BLaER1 (cell line): Measurements from ENCODE around the gene ABCG8.

ENCODE experiments used
- H3K27ac ChIP-seq: shearing (Covaris generic); formaldehyde crosslinking; 2 replicates; pipeline ENCODE4 v1.8.1; 2022
- H3K27me3 ChIP-seq: shearing (Covaris generic); formaldehyde crosslinking; 2 replicates; pipeline ENCODE4 v1.8.1; 2022
- H3K36me3 ChIP-seq: shearing (Covaris generic); formaldehyde crosslinking; 2 replicates; pipeline ENCODE4 v1.8.1; 2022
- H3K4me1 ChIP-seq: shearing (Covaris generic); formaldehyde crosslinking; 2 replicates; pipeline ENCODE4 v1.8.1; 2022
- H3K4me2 ChIP-seq: shearing (Covaris generic); formaldehyde crosslinking; 2 replicates; pipeline ENCODE4 v1.8.1; 2022
- H3K4me3 ChIP-seq: shearing (Covaris generic); formaldehyde crosslinking; 2 replicates; pipeline ENCODE4 v1.8.1; 2022
- H3K9ac ChIP-seq: shearing (Covaris generic); formaldehyde crosslinking; 2 replicates; pipeline ENCODE4 v1.8.1; 2022
- H3K9me3 ChIP-seq: shearing (Covaris generic); formaldehyde crosslinking; 2 replicates; pipeline ENCODE4 v1.8.1; 2022
- H4K20me1 ChIP-seq: shearing (Covaris generic); formaldehyde crosslinking; 2 replicates; pipeline ENCODE4 v1.8.1; 2022
- Cebpa-rat ChIP-seq: shearing (Covaris generic); IDR thresholded peaks from 2 replicates; pipeline ENCODE4 v1.8.1; 2022

ABCG8 gene

DNA sequence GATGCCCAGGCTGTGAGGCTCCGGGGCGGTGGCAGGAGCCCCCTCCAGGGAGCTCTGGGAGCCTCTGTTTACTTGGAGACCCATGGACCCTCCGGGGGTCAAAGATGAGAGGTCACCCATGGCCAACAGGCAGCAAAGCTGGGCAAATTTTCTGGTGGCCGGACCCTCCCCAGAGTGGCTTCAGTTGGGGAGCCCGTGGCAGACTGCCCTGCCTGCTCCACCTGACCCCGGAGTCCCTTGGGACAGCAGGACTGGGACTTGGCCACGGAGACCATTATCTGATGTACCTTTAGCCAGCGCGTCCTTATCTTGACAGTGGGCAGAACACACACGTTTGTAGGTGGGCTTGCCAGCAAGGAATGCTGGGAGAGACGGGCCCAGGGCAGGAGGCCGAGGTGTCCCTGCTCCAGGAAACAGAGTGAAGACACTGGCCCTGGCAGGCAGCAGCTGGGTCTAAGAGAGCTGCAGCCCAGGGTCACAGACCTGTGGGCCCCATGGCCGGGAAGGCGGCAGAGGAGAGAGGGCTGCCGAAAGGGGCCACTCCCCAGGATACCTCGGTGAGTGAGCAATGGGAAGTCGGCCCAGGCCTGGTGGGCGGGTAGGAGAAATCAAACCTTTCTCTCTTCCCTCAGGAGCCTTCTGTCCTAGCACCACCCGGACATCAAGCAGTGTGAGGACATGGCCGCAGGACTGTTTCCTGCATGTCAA lies at the start of gene ABCG8, which contains the start of gene ABCG5:
ABCG8 (plus strand) TSS at position 412 of the 708 bp plus-strand sequence; CDS start at position 495, 83 bp downstream.
ABCG5 (minus strand) TSS at position 280 of the 708 bp plus-strand sequence; CDS start at position 120, 160 bp downstream.
- no peak within 1 kb of the TSS for H3K4me2 ChIP-seq
- no peaks in the 10 kb centered on the region for H3K27me3 ChIP-seq
- H3K9ac ChIP-seq: no peak within 1 kb of the TSS
- H3K27ac ChIP-seq: no peak within 1 kb of the TSS
- no peak within 1 kb of the TSS for H3K4me3 ChIP-seq
- no peaks in the 10 kb centered on the region for H3K9me3 ChIP-seq
- H3K36me3 ChIP-seq: no peaks in the 10 kb centered on the region
- H4K20me1 ChIP-seq: no peaks in the 10 kb centered on the region
- H3K4me1 ChIP-seq: no peaks in the 10 kb centered on the region
- no peak for TF ChIP-seq Cebpa-rat

DNA sequence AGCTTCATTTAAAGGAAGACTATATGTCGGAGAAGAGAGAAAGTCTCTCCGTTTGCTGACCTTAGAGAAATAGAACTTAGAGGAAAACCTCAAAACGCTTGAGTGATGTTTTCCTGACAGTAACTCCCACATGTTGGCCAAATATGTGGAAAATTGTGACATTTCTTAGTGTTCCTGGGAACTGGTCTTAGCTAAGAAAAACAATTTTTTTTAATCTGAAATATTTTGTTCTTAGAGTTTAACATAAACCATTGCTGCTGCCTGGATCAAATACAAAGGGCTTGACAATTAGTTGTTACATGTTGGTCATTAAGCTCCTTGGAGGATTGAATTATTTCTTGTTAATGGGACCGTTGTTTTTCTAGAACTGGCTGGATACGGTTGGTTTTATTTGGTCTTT lies 48.6 kb upstream of the ABCG8 start:
- no peak overlapping the region for H3K4me3 ChIP-seq

GRCh38 chr2:43791035-43791765 lies 47.6 kb upstream of the ABCG8 start:
- Histone ChIP-seq H3K9me3 (no peaks in the 10 kb centered on the region), H3K27me3 (no peaks in the 10 kb centered on the region), H3K27ac (no peak overlapping the region), H3K9ac (no peak overlapping the region), H3K4me1 (no peaks in the 10 kb centered on the region), H3K4me3 (no peak overlapping the region), H3K4me2 (no peak overlapping the region), H3K36me3 (peaks cover 11% of the 10 kb centered on the region; the same call in 1 of the 2 replicates), H4K20me1 (no peaks in the 10 kb centered on the region)
- no peak for TF ChIP-seq Cebpa-rat

More for the DNA sequence above, 48.6 kb upstream of the ABCG8 start:
- H3K27ac ChIP-seq: no peak overlapping the region
- no peak overlapping the region for H3K4me2 ChIP-seq
- no peak for TF ChIP-seq Cebpa-rat
- H3K36me3 ChIP-seq: peaks cover 11% of the 10 kb centered on the region; the same call in 1 of the 2 replicates
- no peaks in the 10 kb centered on the region for H3K27me3 ChIP-seq
- H3K9ac ChIP-seq: no peak overlapping the region
- H4K20me1 ChIP-seq: no peaks in the 10 kb centered on the region
- H3K4me1 ChIP-seq: no peaks in the 10 kb centered on the region
- no peaks in the 10 kb centered on the region for H3K9me3 ChIP-seq

DNA sequence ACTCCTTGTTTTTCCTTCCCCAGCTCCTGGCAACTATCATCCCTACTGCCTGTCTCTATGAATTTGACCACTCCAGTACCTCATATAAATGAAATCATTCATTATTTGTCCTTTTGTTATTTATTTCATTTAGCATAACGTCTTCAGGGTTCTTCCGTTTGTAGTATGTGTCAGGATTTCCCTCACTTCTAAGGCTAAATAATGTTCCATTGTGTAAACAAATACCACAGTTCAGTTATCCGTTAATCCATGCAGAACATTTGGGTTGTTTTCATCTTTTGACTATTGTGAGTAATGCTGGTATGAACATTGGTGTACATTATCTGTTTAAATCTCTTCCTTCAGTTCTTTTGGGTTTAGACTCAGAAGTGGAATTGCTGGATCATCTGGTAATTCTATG lies 46.1 kb upstream of the ABCG8 start:
- no peaks in the 10 kb centered on the region for H3K4me1 ChIP-seq
- TF ChIP-seq Cebpa-rat: no peak
- H3K4me2 ChIP-seq: no peak overlapping the region
- H4K20me1 ChIP-seq: no peaks in the 10 kb centered on the region
- H3K4me3 ChIP-seq: no peak overlapping the region
- no peak overlapping the region for H3K9ac ChIP-seq
- H3K27me3 ChIP-seq: no peaks in the 10 kb centered on the region
- no peak overlapping the region for H3K27ac ChIP-seq
- peaks cover 8% of the 10 kb centered on the region; the same call in 1 of the 2 replicates for H3K36me3 ChIP-seq
- H3K9me3 ChIP-seq: no peaks in the 10 kb centered on the region

GRCh38 chr2:43794956-43795355 lies 43.8 kb upstream of the ABCG8 start:
- H3K4me3 ChIP-seq: no peak overlapping the region
- H3K4me2 ChIP-seq: no peak overlapping the region
- H3K36me3 ChIP-seq: peaks cover 8% of the 10 kb centered on the region; the same call in 1 of the 2 replicates
- no peak overlapping the region for H3K27ac ChIP-seq
- no peaks in the 10 kb centered on the region for H3K27me3 ChIP-seq
- H4K20me1 ChIP-seq: no peaks in the 10 kb centered on the region
- no peaks in the 10 kb centered on the region for H3K4me1 ChIP-seq
- TF ChIP-seq Cebpa-rat: no peak
- no peak overlapping the region for H3K9ac ChIP-seq
- no peaks in the 10 kb centered on the region for H3K9me3 ChIP-seq

GRCh38 chr2:43796206-43796605 lies 42.6 kb upstream of the ABCG8 start:
- TF ChIP-seq Cebpa-rat: no peak

DNA sequence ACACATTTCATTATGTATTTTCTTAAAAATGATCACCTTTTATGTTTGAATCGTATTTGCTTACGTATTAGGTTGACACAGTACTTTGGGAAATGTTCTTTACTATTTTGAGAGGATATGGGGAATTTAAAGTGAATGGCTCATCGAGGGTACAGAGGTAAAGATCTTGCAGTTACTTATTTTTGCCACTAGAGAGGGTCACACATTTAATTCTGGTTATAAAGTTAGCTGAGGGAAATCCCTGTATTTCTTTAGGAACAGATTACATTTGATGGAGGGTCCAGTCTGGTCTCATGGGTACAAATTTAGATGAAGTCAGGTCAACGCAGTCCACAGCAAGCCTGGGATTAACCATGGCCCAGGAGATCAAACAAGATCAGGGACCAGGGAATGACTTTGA lies 40.5 kb upstream of the ABCG8 start:
- H3K4me2 ChIP-seq: no peak overlapping the region
- no peak overlapping the region for H3K9ac ChIP-seq
- H4K20me1 ChIP-seq: no peaks in the 10 kb centered on the region
- no peaks in the 10 kb centered on the region for H3K4me1 ChIP-seq
- H3K4me3 ChIP-seq: no peak overlapping the region
- H3K36me3 ChIP-seq: no peaks in the 10 kb centered on the region
- H3K27ac ChIP-seq: no peak overlapping the region
- TF ChIP-seq Cebpa-rat: no peak
- no peaks in the 10 kb centered on the region for H3K9me3 ChIP-seq
- H3K27me3 ChIP-seq: no peaks in the 10 kb centered on the region

More at GRCh38 chr2:43796206-43796605, 42.6 kb upstream of the ABCG8 start:
- Histone ChIP-seq H4K20me1 (no peaks in the 10 kb centered on the region), H3K4me1 (no peaks in the 10 kb centered on the region), H3K9ac (no peak overlapping the region), H3K9me3 (no peaks in the 10 kb centered on the region), H3K27ac (no peak overlapping the region), H3K36me3 (peaks cover 2% of the 10 kb centered on the region; the same call in 1 of the 2 replicates), H3K4me2 (no peak overlapping the region), H3K27me3 (no peaks in the 10 kb centered on the region), H3K4me3 (no peak overlapping the region)

DNA sequence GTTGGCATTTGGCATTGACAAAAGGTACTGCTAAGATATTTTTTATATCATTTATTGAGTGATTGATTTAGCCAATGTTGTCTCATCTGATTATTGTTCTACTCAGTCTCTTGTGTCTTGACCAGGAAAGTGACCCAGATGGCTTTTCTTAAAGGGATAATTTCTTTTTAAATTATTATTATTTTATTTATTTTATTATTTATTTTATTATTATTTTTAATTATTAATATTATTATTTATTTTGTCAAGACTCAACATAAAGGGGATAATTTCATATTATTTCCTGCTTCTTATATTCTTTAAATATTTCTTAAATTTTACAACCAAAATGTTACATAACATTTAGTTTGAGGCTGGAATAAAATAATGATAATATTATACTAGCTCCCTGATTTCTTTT lies 37.9 kb upstream of the ABCG8 start:
- H3K4me3 ChIP-seq: no peak overlapping the region

GRCh38 chr2:43802135-43802534 lies 36.6 kb upstream of the ABCG8 start:
- H3K36me3 ChIP-seq: peaks cover 6% of the 10 kb centered on the region; the same call in 1 of the 2 replicates
- H4K20me1 ChIP-seq: no peaks in the 10 kb centered on the region
- no peak overlapping the region for H3K27ac ChIP-seq
- no peak for TF ChIP-seq Cebpa-rat
- H3K27me3 ChIP-seq: no peaks in the 10 kb centered on the region
- no peak overlapping the region for H3K4me2 ChIP-seq
- no peak overlapping the region for H3K4me3 ChIP-seq
- H3K9me3 ChIP-seq: no peaks in the 10 kb centered on the region
- H3K4me1 ChIP-seq: no peaks in the 10 kb centered on the region
- no peak overlapping the region for H3K9ac ChIP-seq

More for the DNA sequence above, 37.9 kb upstream of the ABCG8 start:
- Histone ChIP-seq H3K27me3 (no peaks in the 10 kb centered on the region), H3K36me3 (peaks cover 4% of the 10 kb centered on the region; the same call in 1 of the 2 replicates), H3K4me1 (no peaks in the 10 kb centered on the region), H4K20me1 (no peaks in the 10 kb centered on the region), H3K9me3 (no peaks in the 10 kb centered on the region), H3K27ac (no peak overlapping the region), H3K4me2 (no peak overlapping the region), H3K9ac (no peak overlapping the region)
- TF ChIP-seq Cebpa-rat: no peak

DNA sequence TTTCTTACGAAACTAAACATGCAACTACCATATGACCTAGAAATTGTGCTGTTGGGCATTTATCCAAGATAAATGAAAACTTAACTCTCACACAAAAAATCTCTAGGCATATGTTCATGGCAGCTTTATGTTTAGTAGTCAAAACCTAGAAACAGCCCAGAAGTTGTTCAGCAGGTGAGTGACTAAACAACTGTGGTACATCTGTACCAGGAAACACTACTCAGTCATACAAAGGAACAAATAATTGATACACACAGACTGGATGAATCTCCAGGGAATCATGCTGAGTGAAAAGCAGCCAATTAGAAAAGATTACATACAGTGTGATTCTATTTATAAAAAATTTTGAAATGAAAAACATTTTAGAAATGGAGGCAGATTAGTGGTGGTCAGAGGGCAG lies 35.7 kb upstream of the ABCG8 start:
- no peaks in the 10 kb centered on the region for H3K4me1 ChIP-seq
- TF ChIP-seq Cebpa-rat: no peak
- no peaks in the 10 kb centered on the region for H3K27me3 ChIP-seq
- no peaks in the 10 kb centered on the region for H4K20me1 ChIP-seq
- no peak overlapping the region for H3K4me2 ChIP-seq
- H3K36me3 ChIP-seq: peaks cover 6% of the 10 kb centered on the region; the same call in 1 of the 2 replicates
- H3K9ac ChIP-seq: no peak overlapping the region
- H3K4me3 ChIP-seq: no peak overlapping the region
- H3K27ac ChIP-seq: no peak overlapping the region
- no peaks in the 10 kb centered on the region for H3K9me3 ChIP-seq
